ENCODE results near the gene GRAMD4.
A peak's percentile ranks its signal among the peaks of the same experiment; 100 is the strongest.

Gene GRAMD4

DNA sequence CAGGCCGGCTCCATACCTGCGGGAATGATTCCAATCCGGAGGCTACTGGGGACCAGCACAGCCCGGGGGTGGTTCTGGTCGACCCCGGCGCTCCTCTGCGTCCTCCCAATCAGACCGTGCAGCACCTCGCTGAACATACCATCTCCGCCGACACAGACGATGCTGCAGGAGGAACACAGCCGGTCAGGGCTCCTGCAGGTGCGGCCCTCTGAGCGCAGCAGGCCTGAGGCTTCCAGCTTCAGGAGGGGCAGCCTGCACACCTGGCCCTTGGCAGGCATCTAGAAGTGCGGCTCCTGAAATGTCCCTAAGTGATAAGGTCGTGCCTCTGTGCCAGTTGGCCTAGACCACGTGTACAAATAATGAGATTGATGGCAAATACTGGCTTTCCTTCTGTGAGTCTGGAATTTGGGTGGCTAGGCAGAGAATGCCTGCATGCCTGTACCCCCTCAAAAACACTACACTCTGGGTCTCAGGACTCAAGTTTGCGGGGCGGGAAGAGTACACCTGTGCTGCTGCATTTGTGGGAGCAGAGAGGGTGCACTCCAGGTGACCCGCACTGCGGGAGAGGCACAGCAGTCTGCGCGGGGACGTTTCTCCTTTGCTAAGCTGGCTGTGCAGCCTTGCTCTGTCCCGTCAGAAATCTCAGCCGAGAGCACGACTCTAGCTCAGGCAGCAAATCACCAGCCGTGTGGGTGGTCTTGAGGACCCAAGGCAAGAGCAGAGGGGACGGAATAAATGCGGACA, 87.8 kb downstream of the GRAMD4 start:
- no peak overlapping the region for H3K4me3 ChIP-seq (replicated peaks; ENCODE audit: low read depth, low read length)
- TF ChIP-seq, protein P1, sequence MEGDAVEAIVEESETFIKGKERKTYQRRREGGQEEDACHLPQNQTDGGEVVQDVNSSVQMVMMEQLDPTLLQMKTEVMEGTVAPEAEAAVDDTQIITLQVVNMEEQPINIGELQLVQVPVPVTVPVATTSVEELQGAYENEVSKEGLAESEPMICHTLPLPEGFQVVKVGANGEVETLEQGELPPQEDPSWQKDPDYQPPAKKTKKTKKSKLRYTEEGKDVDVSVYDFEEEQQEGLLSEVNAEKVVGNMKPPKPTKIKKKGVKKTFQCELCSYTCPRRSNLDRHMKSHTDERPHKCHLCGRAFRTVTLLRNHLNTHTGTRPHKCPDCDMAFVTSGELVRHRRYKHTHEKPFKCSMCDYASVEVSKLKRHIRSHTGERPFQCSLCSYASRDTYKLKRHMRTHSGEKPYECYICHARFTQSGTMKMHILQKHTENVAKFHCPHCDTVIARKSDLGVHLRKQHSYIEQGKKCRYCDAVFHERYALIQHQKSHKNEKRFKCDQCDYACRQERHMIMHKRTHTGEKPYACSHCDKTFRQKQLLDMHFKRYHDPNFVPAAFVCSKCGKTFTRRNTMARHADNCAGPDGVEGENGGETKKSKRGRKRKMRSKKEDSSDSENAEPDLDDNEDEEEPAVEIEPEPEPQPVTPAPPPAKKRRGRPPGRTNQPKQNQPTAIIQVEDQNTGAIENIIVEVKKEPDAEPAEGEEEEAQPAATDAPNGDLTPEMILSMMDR (IDR thresholded peaks at IDR 0.05; ENCODE audit: low read length, missing control alignments), result no peak
- DNase-seq (ENCODE audit: low read depth), result no peak

DNA sequence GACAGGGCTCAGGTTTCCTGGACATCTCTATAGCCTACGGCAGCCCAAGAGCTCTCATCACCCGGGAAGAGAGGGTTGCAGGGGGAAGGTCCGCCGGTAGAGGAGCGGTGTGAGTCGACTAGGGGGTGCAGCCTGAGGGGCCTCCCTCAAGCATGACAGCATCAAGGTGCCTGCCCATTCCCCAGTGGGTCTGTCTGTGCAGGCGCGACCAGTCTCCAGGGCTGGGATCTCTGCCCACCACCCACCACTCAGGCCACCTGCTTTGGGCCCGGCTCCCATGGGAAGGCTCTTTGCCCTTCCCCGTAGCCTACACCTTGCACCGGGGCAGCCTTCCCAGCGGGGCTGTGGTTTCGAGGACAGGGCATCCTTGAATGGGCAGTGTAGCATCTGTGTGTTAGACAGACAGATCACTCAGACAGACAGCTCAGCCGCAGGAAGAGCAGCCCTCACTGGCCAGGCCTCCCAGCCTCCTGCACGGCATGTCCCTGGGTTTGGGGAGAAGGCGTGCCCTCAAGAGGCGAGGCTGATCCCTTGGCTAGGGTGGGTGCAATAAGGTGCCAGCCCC, 88.7 kb downstream of the GRAMD4 start:
- DNase-seq (ENCODE audit: low read depth), result no peak
- TF ChIP-seq, protein P1 (IDR thresholded peaks at IDR 0.05; ENCODE audit: low read length, missing control alignments), result no peak
- H3K4me3 ChIP-seq (replicated peaks; ENCODE audit: low read depth, low read length), result no peak overlapping the region

DNA sequence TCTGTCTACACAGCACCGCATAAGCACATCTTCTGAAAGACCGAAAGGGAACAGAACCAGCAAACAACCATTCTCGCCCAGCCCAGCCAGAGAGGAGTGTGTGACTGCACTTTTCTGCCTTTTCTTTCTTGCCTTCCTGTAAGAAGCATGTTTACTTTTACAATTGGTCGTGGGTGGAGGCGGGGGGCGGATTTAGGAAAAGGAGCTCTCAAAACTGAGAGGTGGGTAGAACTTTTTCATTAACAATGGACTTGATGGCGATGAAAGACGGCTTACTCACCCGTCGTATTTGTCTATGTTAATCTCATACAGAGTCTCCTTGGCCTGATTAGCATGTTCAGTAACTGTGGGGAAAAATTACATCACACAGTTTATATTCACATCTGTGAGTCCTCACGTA, 90.6 kb downstream of the GRAMD4 start:
- TF ChIP-seq, protein P1 (IDR thresholded peaks at IDR 0.05; ENCODE audit: low read length, missing control alignments), result no peak
- no peak overlapping the region for H3K4me3 ChIP-seq (replicated peaks; ENCODE audit: low read depth, low read length)
- DNase-seq (ENCODE audit: low read depth), result no peak

DNA sequence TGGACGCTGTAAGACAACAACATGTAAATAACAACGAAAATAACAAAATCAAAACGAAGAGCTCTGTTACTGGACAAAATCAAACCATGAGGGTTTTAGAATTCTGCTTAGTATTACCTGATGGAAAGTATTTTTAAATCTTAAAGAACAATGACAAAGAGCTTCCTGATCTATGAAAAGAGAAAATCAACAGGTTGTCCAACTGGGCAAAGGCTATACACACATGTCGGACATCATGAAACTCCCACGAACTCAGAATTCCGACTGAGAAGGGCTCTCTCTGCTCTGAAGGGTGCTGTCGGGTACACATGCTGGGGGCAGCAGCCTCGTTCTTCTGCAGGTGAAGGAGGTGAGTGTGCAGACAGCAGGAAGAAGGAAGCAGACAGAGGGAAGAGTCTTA, 92.1 kb downstream of the GRAMD4 start:
- no peak for DNase-seq (ENCODE audit: low read depth)
- TF ChIP-seq, protein P1 (IDR thresholded peaks at IDR 0.05; ENCODE audit: low read length, missing control alignments), result no peak
- no peak overlapping the region for H3K4me3 ChIP-seq (replicated peaks; ENCODE audit: low read depth, low read length)

DNA sequence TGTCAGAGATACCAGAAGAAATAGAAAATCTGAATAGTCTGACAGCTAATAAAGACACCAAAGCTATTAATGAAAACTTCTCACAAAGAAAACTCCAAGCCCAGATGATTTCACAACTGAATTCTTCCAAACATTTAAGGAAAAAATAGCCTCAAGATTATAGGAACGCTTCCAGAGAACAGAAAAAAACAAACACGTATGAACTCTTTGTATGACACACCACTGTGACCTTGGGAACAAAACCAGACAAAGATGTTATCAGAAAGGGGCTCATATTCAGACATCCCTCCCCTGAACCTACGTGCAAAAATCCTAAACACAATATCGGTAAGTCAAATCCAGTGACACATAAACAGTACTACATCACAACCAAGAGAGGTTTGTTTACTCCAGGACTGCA, 94.4 kb downstream of the GRAMD4 start:
- DNase-seq (ENCODE audit: low read depth), result peak; percentile 68
- TF ChIP-seq, protein P1 (IDR thresholded peaks at IDR 0.05; ENCODE audit: low read length, missing control alignments), result no peak
- no peak overlapping the region for H3K4me3 ChIP-seq (replicated peaks; ENCODE audit: low read depth, low read length)

DNA sequence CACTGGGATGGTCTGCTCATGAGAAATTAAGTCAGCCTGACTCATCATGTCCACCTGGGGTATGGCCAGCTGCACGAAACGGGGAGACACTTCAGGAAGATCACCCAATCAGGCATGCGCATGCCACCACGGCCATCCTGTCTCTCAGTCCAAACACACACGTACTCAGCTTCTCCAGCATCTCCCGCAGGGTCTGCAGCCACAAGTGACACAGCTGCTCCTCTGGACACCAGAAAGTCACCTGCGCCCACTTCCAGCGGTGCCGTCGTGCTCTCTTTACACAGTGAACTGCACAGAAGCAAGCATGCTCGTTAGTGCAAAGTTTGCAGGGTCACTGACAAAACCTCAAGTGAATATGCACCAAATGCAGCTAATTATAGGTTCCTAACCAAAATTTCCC, 99.7 kb downstream of the GRAMD4 start:
- H3K4me3 ChIP-seq (replicated peaks; ENCODE audit: low read depth, low read length), result no peak overlapping the region
- no peak for DNase-seq (ENCODE audit: low read depth)
- TF ChIP-seq, protein P1 (IDR thresholded peaks at IDR 0.05; ENCODE audit: low read length, missing control alignments), result no peak
